Amniotic epithelial cell (primary cell): ENCODE measurements around the gene SLC25A21.
A peak's percentile ranks its signal among the peaks of the same experiment; 100 is the strongest.

Source experiments
- DNase-seq: peaks from one replicate; pipeline ENCODE4 v3.0.0-alpha.2; 2010; ENCODE audit warnings: low read depth

SLC25A21 gene

GRCh38 chr14:37045340-37046061, 126.9 kb downstream of the SLC25A21 start:
- no peak for DNase-seq

DNA sequence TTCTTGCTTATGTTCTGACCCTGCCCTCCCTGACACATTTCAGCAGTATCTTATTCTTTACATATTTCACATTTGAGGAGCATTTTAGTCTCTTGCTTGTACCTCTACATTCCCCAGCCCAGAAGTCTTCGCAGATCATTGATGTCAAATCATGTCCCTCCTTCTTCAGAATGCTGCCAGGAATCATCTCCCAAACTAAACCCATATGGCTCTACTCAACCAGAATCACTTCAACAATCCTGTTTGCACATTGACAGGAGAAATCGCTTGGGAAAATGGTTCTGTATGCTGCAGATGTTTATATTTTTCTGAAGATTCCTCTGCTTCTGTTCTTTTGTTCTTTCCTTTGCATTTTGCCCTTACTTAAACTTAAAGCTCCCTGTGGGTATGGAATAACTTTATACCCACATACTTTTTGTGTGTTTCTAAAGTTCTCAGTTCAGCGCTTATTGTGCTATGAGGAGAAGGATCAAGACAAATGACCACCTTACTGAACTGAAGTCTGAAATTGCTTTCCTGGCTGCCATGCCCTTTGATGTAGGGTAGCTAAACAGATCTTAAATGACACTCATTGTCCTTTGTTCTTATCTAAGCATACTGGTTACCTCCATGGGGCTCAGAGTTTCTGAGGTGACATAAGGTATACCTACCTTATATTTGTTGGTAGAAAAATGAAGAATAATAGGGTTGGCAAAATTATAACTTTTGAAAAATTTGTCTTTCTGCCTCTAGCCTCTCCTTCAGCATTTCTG, 134.6 kb downstream of the SLC25A21 start:
- no peak for DNase-seq

GRCh38 chr14:37036669-37037341, 135.6 kb downstream of the SLC25A21 start:
- peak; percentile 41 for DNase-seq

GRCh38 chr14:37035401-37035800, 137.0 kb downstream of the SLC25A21 start:
- DNase-seq = no peak

- peak; percentile 25 for DNase-seq
Measured at GRCh38 chr14:37034410-37035285, 137.8 kb downstream of the SLC25A21 start.

GRCh38 chr14:37032863-37033262, 139.5 kb downstream of the SLC25A21 start:
- no peak for DNase-seq

DNA sequence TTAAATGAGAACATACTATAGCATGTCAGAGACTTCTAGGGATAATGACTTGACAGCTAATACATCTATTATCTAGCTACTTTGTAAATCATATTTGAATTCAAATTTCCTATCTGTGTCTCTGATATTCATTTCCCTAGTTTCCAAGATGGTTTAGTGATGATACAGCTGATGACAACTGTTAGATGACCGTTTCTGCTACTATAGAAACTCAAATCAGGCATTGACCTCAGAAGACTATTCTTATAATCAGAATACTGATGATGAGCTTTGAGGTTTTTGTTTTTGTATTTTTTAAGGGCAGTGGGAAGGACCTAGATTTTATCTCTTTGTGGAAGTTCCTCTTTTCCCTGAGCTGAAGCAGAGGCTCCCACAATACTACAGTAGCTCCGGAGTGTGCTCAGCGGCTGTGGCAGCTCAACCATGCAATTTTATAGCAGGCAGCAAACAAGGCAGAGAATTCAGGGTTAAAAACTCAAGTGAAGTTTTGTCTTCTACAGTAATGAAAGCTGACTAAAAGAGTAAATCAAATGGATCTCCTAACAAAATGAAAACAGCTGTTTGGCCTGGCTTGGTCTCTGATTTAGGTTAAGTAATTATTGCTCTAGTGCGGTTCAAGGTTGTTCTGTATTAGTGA, 145.1 kb downstream of the SLC25A21 start:
- DNase-seq = no peak

- DNase-seq = no peak
Measured at GRCh38 chr14:37023875-37024565, 148.4 kb downstream of the SLC25A21 start.

GRCh38 chr14:37021390-37021789, 151.0 kb downstream of the SLC25A21 start:
- no peak for DNase-seq

GRCh38 chr14:37019488-37019887, 152.9 kb downstream of the SLC25A21 start:
- no peak for DNase-seq

DNA sequence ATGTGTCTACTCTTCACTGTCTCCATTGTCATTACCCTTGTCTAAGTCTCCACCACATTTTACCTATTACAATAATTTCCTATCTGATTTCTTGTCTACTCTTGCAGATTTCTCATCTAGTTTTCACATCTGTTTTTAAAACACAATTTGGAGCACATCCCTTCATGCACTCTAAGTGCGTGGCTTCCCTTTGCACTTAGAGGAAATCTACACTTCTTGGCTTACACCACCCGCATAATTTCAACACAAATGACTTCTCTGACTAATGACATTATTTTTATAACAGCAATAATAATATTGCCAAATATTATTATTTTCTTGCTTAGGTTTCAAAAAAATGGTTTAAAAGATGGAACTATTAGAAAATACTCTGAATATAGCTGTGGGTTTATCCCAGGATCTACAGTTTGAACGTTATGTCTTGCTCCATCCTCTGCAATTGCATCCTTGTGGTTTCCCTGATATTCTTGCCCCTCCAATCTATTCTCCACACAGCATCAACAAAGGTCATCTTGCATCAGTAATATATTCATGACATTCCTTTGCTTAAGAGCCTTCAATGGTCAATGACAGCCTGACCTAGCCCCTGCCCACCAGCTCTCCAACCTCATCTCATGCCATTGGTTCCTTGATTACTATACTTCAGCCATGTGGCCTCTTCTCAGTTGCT, 153.7 kb downstream of the SLC25A21 start:
- no peak for DNase-seq

GRCh38 chr14:37013078-37013477, 159.3 kb downstream of the SLC25A21 start:
- no peak for DNase-seq

DNA sequence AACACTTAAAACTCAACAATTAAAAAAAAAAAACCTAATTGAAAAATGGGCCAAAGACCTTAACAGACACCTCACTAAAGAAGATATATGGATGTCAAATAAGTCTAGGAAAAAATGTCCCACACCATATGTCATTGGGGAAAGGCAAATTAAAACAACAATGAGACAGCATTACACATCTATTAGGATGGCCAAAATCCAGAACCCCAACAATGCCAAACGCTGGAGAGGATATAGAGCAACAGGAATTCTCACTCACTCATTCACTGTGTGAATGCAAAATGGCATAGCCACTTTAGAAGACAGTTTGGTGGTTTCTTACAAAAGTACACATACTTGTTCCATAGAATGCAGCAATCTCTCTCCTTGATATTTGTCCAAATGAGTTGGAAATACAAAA, 173.7 kb downstream of the SLC25A21 start:
- no peak for DNase-seq

DNA sequence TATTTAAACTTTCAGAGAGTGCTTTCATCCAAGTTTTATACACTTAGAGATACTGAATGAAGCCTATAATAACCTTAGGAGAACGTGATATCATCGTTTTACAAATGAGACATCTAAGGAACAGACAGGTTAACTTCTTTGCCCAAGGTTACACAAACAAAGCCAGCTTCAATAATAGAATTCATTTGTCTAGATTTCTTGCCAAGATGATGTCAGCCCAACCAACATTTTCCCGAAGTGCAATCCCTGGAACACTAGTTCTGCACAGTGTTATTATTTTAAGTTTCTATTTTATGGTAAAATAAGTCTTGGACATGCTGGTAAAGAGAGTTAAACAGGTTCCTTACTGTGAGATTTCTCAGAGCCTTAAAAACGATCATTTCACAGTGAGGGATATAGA, 174.6 kb downstream of the SLC25A21 start:
- DNase-seq = no peak

- no peak for DNase-seq
Measured at GRCh38 chr14:36996857-36997590, 175.4 kb downstream of the SLC25A21 start.

GRCh38 chr14:36996133-36996856, 176.1 kb downstream of the SLC25A21 start:
- peak; percentile 23 for DNase-seq

GRCh38 chr14:36989806-36990205, 182.6 kb downstream of the SLC25A21 start:
- no peak for DNase-seq

DNA sequence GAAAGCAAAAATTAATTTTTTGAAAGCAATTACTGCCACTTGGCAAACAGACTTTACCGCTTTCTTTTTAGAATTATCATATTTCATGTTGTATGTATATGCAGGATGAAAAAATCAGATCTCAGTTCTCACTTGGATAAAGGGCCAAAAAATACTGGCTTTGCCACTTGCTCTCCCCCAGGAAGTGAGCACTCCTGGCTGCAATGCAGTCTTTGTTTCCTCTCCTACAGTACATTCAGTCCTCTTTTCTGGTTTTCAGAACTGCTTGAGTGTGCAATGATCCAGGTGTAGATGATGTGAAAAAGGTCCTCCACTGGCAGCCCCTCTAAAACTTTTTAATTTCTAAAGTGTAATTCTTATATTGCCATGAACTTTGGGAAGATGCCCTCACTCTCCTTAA, 183.4 kb downstream of the SLC25A21 start:
- no peak for DNase-seq

- peak; percentile 13 for DNase-seq
Measured at GRCh38 chr14:36988568-36988967, 183.8 kb downstream of the SLC25A21 start.
